HEK293 (cell line): ENCODE measurements around the gene ZNF600.
"Not testable (repeated sequence)": the region's sequence is repeated elsewhere in the genome, so short reads cannot be mapped to it uniquely, and the experiment has no call there.

Experiments
- CTCF ChIA-PET: fragments of 350-600 bp; formaldehyde crosslinking; extraction: SDS; loops from one replicate; lab custom pipeline; 2021; ENCODE audit warnings: antibody characterized with exemption; lab: Yijun Ruan, JAX
- POLR2A ChIA-PET: fragments of 300-600 bp; formaldehyde crosslinking; extraction: SDS; loops from one replicate; lab custom pipeline; 2020; ENCODE audit warnings: antibody characterized with exemption, inconsistent platforms; lab: Yijun Ruan, JAX
- H3K27ac ChIP-seq: fragments of 200-500 bp; sonication (Bioruptor generic); 2 replicates; pipeline ENCODE4 v1.5.1; 2014; ENCODE audit warnings: low read depth, low read length, control low read depth, inconsistent platforms; ENCODE audit errors: extremely low read depth
- H3K36me3 ChIP-seq, 2 experiments: fragments of 200-500 bp in 1 of 2; sonication (Bioruptor generic) in 1 of 2; 1 replicate in 1 of 2; 2 replicates in 1 of 2; pipeline ENCODE4 v1.5.1; 2014 to 2017; ENCODE audit warnings: inconsistent platforms in 2 of 2, low read length in 2 of 2; ENCODE audit not compliant: control insufficient read depth in 2 of 2, insufficient read depth in 1 of 2
- H3K4me1 ChIP-seq: fragments of 200-500 bp; sonication (Bioruptor generic); 2 replicates; pipeline ENCODE4 v1.5.1; 2014; ENCODE audit warnings: mild to moderate bottlenecking, low read length, inconsistent platforms; ENCODE audit not compliant: control insufficient read depth, insufficient read depth
- H3K4me3 ChIP-seq: 2 replicates; pipeline ENCODE4 v1.5.1; 2011; ENCODE audit warnings: low read depth, mild to moderate bottlenecking, control low read depth, low read length, moderate library complexity
- H3K9me3 ChIP-seq: fragments of 200-500 bp; sonication (Bioruptor generic); 2 replicates; pipeline ENCODE4 v1.5.1; 2014; ENCODE audit warnings: low read depth, low read length, inconsistent platforms; ENCODE audit not compliant: control insufficient read depth, insufficient read depth
- HOXA7 ChIP-seq: sonication (generic); formaldehyde crosslinking; IDR thresholded peaks from 2 replicates; pipeline ENCODE4 v1.8.1; 2022; ENCODE audit warnings: missing genetic modification reagents, borderline replicate concordance
- HOXD13 ChIP-seq: sonication (generic); formaldehyde crosslinking; IDR thresholded peaks from 2 replicates; pipeline ENCODE4 v1.8.0; 2022; ENCODE audit warnings: missing genetic modification reagents, borderline replicate concordance
- KLF10 ChIP-seq: fragments of 450-650 bp; IDR thresholded peaks from 2 replicates; pipeline ENCODE4 v1.5.1; 2018; ENCODE audit warnings: missing biosample characterization, mild to moderate bottlenecking, missing genetic modification characterization
- KLF16 ChIP-seq: fragments of 450-650 bp; formaldehyde crosslinking; IDR thresholded peaks from 2 replicates; pipeline ENCODE4 v1.5.1; 2017; ENCODE audit warnings: missing biosample characterization, missing genetic modification characterization
- RBAK ChIP-seq: fragments of 450-650 bp; formaldehyde crosslinking; IDR thresholded peaks from 2 replicates; pipeline ENCODE4 v1.5.1; 2016; ENCODE audit warnings: missing biosample characterization, missing genetic modification characterization
- SCRT2 ChIP-seq: fragments of 450-650 bp; formaldehyde crosslinking; IDR thresholded peaks from 2 replicates; pipeline ENCODE4 v1.5.1; 2016; ENCODE audit warnings: missing biosample characterization, missing genetic modification characterization
- ZBTB21 ChIP-seq: fragments of 450-650 bp; formaldehyde crosslinking; IDR thresholded peaks from 2 replicates; pipeline ENCODE4 v1.5.1; 2017; ENCODE audit warnings: missing biosample characterization, missing genetic modification characterization
- ZFP37 ChIP-seq: fragments of 450-650 bp; formaldehyde crosslinking; IDR thresholded peaks from 2 replicates; pipeline ENCODE4 v1.5.1; 2016; ENCODE audit warnings: missing biosample characterization, missing genetic modification characterization
- ZNF133 ChIP-seq: fragments of 450-650 bp; formaldehyde crosslinking; IDR thresholded peaks from 2 replicates; pipeline ENCODE4 v1.5.1; 2016; ENCODE audit warnings: missing biosample characterization, missing genetic modification characterization
- ZNF157 ChIP-seq: fragments of 450-650 bp; formaldehyde crosslinking; IDR thresholded peaks from 2 replicates; pipeline ENCODE4 v1.5.1; 2016; ENCODE audit warnings: missing biosample characterization, missing genetic modification characterization
- ZNF184 ChIP-seq: fragments of 450-650 bp; IDR thresholded peaks from 2 replicates; pipeline ENCODE4 v1.5.1; 2018; ENCODE audit warnings: missing biosample characterization, mild to moderate bottlenecking, missing genetic modification characterization
- ZNF202 ChIP-seq: fragments of 450-650 bp; formaldehyde crosslinking; IDR thresholded peaks from 2 replicates; pipeline ENCODE4 v1.5.1; 2016; ENCODE audit warnings: missing biosample characterization, missing genetic modification characterization, borderline replicate concordance
- ZNF211 ChIP-seq: fragments of 450-650 bp; formaldehyde crosslinking; IDR thresholded peaks from 2 replicates; pipeline ENCODE4 v1.5.1; 2016; ENCODE audit warnings: low read depth, missing biosample characterization, missing genetic modification characterization
- ZNF341 ChIP-seq: fragments of 450-650 bp; formaldehyde crosslinking; IDR thresholded peaks from 2 replicates; pipeline ENCODE4; 2016; ENCODE audit warnings: low read depth, missing biosample characterization, missing genetic modification characterization
- ZNF350 ChIP-seq: fragments of 450-650 bp; formaldehyde crosslinking; IDR thresholded peaks from 2 replicates; pipeline ENCODE4 v1.5.0; 2017; ENCODE audit warnings: missing biosample characterization, mild to moderate bottlenecking, missing genetic modification characterization
- ZNF548 ChIP-seq: fragments of 450-650 bp; formaldehyde crosslinking; IDR thresholded peaks from 2 replicates; pipeline ENCODE4 v1.5.1; 2016; ENCODE audit warnings: missing biosample characterization, missing genetic modification characterization
- ZNF776 ChIP-seq: fragments of 450-650 bp; formaldehyde crosslinking; IDR thresholded peaks from 2 replicates; pipeline ENCODE4 v1.5.0; 2017; ENCODE audit warnings: missing biosample characterization, missing genetic modification characterization, borderline replicate concordance
- ZNF777 ChIP-seq: fragments of 450-650 bp; formaldehyde crosslinking; IDR thresholded peaks from 2 replicates; pipeline ENCODE4 v1.5.1; 2017; ENCODE audit warnings: missing biosample characterization, missing genetic modification characterization, borderline replicate concordance
- TF ChIP-seq, protein P1 (sequence below): fragments of 450-650 bp; formaldehyde crosslinking; IDR thresholded peaks from 2 replicates; pipeline ENCODE4 v1.5.1; 2016; ENCODE audit warnings: missing biosample characterization, missing genetic modification characterization
- TF ChIP-seq, protein P2 (sequence below): fragments of 450-650 bp; formaldehyde crosslinking; IDR thresholded peaks from 2 replicates; pipeline ENCODE4 v1.5.1; 2016; ENCODE audit warnings: missing biosample characterization, missing genetic modification characterization
- TF ChIP-seq, protein P3 (sequence below): fragments of 450-650 bp; formaldehyde crosslinking; IDR thresholded peaks from 2 replicates; pipeline ENCODE4 v1.5.1; 2016; ENCODE audit warnings: missing biosample characterization, missing genetic modification characterization
- TF ChIP-seq, protein P4 (sequence below): fragments of 450-650 bp; formaldehyde crosslinking; IDR thresholded peaks from 2 replicates; pipeline ENCODE4 v1.5.1; 2016; ENCODE audit warnings: missing biosample characterization, missing genetic modification characterization

The ZNF600 gene

DNA sequence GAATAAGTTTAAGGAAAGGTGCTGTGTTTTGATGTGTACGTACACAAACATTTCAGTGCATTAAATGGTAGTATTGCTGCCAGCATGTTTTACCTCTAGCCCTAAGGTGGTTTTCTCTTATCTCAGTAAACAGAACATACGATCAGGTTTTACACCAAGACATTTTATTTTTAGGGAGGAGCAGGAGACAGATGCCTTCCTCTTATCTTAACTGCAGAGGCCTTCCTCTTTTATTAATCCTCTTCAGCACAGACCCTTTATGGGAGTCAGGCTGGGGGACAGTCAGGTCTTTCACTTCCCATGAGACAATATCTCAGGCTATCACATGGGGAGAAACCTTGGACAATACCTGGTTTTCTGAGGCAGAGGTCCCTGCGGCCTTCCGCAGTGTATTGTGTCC lies 36.8 kb downstream of the ZNF600 start:
- Histone ChIP-seq H3K9me3 (no peaks in the 10 kb centered on the region), H3K36me3 (no peaks in the 10 kb centered on the region), H3K4me1 (no peaks in the 10 kb centered on the region), H3K4me3 (no peak overlapping the region), H3K27ac (no peak overlapping the region)
- ChIA-PET POLR2A (no interaction called here), CTCF (no interaction called here)
- TF ChIP-seq RBAK (tag by site-specific recombination), result no peak
- no peak for TF ChIP-seq ZNF776 (tag by site-specific recombination)
- no peak for TF ChIP-seq ZNF548
- no peak for TF ChIP-seq ZNF157

DNA sequence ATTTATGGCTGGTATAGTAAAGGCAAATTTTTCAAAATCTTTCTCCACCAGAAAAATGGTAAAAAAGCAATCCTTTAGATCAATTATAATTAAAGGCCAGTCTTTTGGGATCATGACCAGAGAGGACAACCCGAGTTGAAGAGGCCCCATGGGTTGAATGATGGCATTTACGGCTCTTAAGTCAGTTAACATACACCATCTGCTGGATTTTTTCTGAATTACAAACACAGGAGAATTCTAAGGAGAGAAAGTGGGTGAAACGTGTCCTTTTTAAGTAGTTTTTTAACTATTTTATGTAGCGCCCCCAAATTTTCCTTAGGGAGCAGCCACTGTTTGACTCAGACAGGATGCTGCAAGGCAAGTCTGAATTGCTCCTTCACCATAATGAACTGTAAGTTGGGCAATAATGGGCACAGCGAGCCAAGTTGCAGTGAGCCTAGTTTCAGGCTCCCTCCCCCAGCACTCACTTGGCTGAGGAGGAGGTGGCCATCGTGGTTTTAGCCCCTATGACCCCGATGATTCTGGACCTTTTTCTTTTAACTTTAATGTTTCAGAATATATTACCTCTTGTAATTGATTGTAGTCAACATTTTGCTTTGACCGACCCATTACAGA lies 38.1 kb downstream of the ZNF600 start:
- no peaks in the 10 kb centered on the region for H3K36me3 ChIP-seq
- ChIA-PET CTCF (interaction anchor here (0.6 to 0.7 kb wide), 2 partner anchors 32 to 511 kb away, joined by 3 to 5 read pairs; no protein-coding TSS in a partner anchor), POLR2A (no interaction called here)
- no peaks in the 10 kb centered on the region for H3K9me3 ChIP-seq
- TF ChIP-seq, protein P1, sequence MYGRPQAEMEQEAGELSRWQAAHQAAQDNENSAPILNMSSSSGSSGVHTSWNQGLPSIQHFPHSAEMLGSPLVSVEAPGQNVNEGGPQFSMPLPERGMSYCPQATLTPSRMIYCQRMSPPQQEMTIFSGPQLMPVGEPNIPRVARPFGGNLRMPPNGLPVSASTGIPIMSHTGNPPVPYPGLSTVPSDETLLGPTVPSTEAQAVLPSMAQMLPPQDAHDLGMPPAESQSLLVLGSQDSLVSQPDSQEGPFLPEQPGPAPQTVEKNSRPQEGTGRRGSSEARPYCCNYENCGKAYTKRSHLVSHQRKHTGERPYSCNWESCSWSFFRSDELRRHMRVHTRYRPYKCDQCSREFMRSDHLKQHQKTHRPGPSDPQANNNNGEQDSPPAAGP (tag by site-specific recombination), result no peak
- TF ChIP-seq ZNF202 (tag by site-specific recombination) (no peak), KLF16 (tag by site-specific recombination) (no peak)
- TF ChIP-seq, all 188 proteins: peak for 0
- Histone ChIP-seq H3K4me1 (no peaks in the 10 kb centered on the region), H3K27ac (no peak overlapping the region), H3K4me3 (no peak overlapping the region)

DNA sequence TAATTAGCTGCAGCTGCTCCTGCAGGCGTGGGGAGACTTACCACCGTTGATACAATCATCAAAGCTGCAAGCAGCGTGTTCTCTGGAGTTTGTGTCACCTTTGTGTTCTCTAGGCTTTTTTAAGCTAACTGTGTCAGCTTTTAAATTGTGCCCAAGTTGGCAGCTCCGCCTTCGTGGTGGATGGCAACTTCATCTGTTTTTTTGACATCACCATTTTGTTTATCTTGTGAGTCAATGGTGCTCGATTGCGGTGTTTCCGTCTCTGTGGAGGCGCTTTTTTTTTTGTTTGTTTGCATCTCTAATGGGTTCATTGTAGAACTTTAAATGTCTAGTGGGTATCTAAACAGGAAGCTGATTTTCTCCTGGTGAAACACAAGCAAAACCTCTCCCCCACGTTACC lies 40.7 kb downstream of the ZNF600 start:
- H3K9me3 ChIP-seq, H3K27ac ChIP-seq, H3K4me1 ChIP-seq, CTCF ChIA-PET, H3K4me3 ChIP-seq, H3K36me3 ChIP-seq: not testable (repeated sequence)
- POLR2A ChIA-PET, result interaction anchor here (0.6 kb wide), 1 partner anchor 526 kb away, joined by 4 read pairs; no protein-coding TSS in a partner anchor

DNA sequence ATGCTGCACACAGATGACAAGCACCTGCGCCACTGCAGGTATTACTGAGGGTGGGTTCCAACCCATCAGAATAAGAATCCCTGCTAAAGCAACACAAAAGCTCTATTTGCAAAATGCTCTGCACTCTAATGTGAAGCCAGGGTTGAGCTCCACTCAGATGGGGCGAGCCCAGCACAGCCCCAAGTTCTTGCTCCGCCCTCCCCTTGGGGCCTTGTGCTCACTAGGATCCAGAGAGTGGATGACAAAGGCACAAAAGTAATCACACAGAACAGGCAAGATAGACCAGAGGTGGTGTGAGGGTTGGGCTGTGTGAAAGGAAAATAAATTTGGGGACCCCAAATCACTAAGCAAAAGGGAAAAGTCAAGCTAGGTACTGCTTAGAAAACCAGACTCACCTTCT lies 43.5 kb downstream of the ZNF600 start:
- Histone ChIP-seq H3K27ac (no peak overlapping the region), H3K4me3 (no peak overlapping the region)
- POLR2A ChIA-PET, result no interaction called here
- TF ChIP-seq ZNF350 (tag by site-specific recombination) (no peak), ZNF776 (tag by site-specific recombination) (no peak), ZNF777 (tag by site-specific recombination) (no peak), ZNF341 (no peak), KLF10 (tag by site-specific recombination) (no peak), HOXA7 (CRISPR knock-in tag) (no peak), ZFP37 (no peak), ZBTB21 (tag by site-specific recombination) (no peak), ZNF211 (tag by site-specific recombination) (no peak), ZNF133 (tag by site-specific recombination) (no peak), HOXD13 (CRISPR knock-in tag) (no peak), ZNF184 (no peak), SCRT2 (tag by site-specific recombination) (no peak)
- TF ChIP-seq, protein P2, sequence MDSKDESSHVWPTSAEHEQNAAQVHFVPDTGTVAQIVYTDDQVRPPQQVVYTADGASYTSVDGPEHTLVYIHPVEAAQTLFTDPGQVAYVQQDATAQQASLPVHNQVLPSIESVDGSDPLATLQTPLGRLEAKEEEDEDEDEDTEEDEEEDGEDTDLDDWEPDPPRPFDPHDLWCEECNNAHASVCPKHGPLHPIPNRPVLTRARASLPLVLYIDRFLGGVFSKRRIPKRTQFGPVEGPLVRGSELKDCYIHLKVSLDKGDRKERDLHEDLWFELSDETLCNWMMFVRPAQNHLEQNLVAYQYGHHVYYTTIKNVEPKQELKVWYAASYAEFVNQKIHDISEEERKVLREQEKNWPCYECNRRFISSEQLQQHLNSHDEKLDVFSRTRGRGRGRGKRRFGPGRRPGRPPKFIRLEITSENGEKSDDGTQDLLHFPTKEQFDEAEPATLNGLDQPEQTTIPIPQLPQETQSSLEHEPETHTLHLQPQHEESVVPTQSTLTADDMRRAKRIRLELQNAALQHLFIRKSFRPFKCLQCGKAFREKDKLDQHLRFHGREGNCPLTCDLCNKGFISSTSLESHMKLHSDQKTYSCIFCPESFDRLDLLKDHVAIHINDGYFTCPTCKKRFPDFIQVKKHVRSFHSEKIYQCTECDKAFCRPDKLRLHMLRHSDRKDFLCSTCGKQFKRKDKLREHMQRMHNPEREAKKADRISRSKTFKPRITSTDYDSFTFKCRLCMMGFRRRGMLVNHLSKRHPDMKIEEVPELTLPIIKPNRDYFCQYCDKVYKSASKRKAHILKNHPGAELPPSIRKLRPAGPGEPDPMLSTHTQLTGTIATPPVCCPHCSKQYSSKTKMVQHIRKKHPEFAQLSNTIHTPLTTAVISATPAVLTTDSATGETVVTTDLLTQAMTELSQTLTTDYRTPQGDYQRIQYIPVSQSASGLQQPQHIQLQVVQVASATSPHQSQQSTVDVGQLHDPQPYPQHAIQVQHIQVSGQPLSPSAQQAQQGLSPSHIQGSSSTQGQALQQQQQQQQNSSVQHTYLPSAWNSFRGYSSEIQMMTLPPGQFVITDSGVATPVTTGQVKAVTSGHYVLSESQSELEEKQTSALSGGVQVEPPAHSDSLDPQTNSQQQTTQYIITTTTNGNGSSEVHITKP (tag by site-specific recombination), result no peak
- TF ChIP-seq, protein P3, sequence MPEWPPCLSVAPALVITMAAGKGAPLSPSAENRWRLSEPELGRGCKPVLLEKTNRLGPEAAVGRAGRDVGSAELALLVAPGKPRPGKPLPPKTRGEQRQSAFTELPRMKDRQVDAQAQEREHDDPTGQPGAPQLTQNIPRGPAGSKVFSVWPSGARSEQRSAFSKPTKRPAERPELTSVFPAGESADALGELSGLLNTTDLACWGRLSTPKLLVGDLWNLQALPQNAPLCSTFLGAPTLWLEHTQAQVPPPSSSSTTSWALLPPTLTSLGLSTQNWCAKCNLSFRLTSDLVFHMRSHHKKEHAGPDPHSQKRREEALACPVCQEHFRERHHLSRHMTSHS (tag by site-specific recombination), result no peak
- TF ChIP-seq, protein P4, sequence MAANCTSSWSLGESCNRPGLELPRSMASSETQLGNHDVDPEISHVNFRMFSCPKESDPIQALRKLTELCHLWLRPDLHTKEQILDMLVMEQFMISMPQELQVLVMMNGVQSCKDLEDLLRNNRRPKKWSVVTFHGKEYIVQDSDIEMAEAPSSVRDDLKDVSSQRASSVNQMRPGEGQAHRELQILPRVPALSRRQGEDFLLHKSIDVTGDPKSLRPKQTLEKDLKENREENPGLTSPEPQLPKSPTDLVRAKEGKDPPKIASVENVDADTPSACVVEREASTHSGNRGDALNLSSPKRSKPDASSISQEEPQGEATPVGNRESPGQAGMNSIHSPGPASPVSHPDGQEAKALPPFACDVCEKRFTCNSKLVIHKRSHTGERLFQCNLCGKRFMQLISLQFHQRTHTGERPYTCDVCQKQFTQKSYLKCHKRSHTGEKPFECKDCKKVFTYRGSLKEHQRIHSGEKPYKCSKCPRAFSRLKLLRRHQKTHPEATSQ (tag by site-specific recombination), result no peak

More for the DNA sequence above, 43.5 kb downstream of the ZNF600 start:
- Histone ChIP-seq H3K9me3 (no peaks in the 10 kb centered on the region), H3K36me3 (no peaks in the 10 kb centered on the region), H3K4me1 (no peaks in the 10 kb centered on the region)
- CTCF ChIA-PET, result no interaction called here
